HEK293 (cell line): ENCODE measurements around the gene HEG1.

Experiments
- CTCF ChIP-seq: fragments of 450-650 bp; formaldehyde crosslinking; IDR thresholded peaks from 2 replicates; pipeline ENCODE4 v1.5.1; 2016; ENCODE audit warnings: missing biosample characterization, missing genetic modification characterization
- MYNN ChIP-seq: fragments of 450-650 bp; formaldehyde crosslinking; IDR thresholded peaks from 2 replicates; pipeline ENCODE4 v1.5.1; 2016; ENCODE audit warnings: missing biosample characterization, missing genetic modification characterization, borderline replicate concordance
- ZBTB26 ChIP-seq: fragments of 450-650 bp; formaldehyde crosslinking; optimal IDR thresholded peaks from 2 replicates; pipeline ENCODE3; 2016; ENCODE audit warnings: missing biosample characterization, mild to moderate bottlenecking, missing genetic modification characterization
- ZNF114 ChIP-seq: fragments of 450-650 bp; formaldehyde crosslinking; IDR thresholded peaks from 2 replicates; pipeline ENCODE4 v1.5.0; 2017; ENCODE audit warnings: missing biosample characterization, missing genetic modification characterization
- ZNF140 ChIP-seq: fragments of 450-650 bp; formaldehyde crosslinking; IDR thresholded peaks from 2 replicates; pipeline ENCODE4 v1.5.1; 2016; ENCODE audit warnings: missing biosample characterization, missing genetic modification characterization
- ZNF18 ChIP-seq: fragments of 450-650 bp; formaldehyde crosslinking; IDR thresholded peaks from 2 replicates; pipeline ENCODE4 v1.5.1; 2016; ENCODE audit warnings: missing biosample characterization, missing genetic modification characterization
- ZNF221 ChIP-seq: fragments of 450-650 bp; formaldehyde crosslinking; IDR thresholded peaks from 2 replicates; pipeline ENCODE4 v1.5.1; 2017; ENCODE audit warnings: missing biosample characterization, missing genetic modification characterization, borderline replicate concordance
- ZNF274 ChIP-seq, 2 experiments: fragments of 200-500 bp in 1 of 2; fragments of 450-650 bp in 1 of 2; sonication (Bioruptor generic) in 1 of 2; formaldehyde crosslinking in 1 of 2; IDR thresholded peaks; 2 replicates each; pipeline versions ENCODE4 v1.5.1 to v1.6.1; 2014 to 2016; ENCODE audit warnings: borderline replicate concordance in 1 of 2, inconsistent platforms in 1 of 2, low read length in 1 of 2, missing biosample characterization in 1 of 2, missing genetic modification characterization in 1 of 2
- ZNF514 ChIP-seq: fragments of 450-650 bp; formaldehyde crosslinking; IDR thresholded peaks from 2 replicates; pipeline ENCODE4 v1.5.1; 2016; ENCODE audit warnings: missing biosample characterization, missing genetic modification characterization
- ZNF76 ChIP-seq: fragments of 450-650 bp; formaldehyde crosslinking; IDR thresholded peaks from 2 replicates; pipeline ENCODE4; 2016; ENCODE audit warnings: low read depth, missing biosample characterization, missing genetic modification characterization, borderline replicate concordance
- ZNF792 ChIP-seq: fragments of 450-650 bp; formaldehyde crosslinking; IDR thresholded peaks from 2 replicates; pipeline ENCODE4 v1.5.1; 2016; ENCODE audit warnings: missing biosample characterization, missing genetic modification characterization
- TF ChIP-seq, protein P1 (sequence below): fragments of 450-650 bp; formaldehyde crosslinking; IDR thresholded peaks from 2 replicates; pipeline ENCODE4 v1.5.1; 2016; ENCODE audit warnings: missing biosample characterization, missing genetic modification characterization, low read depth
- TF ChIP-seq, protein P2 (sequence below): fragments of 450-650 bp; formaldehyde crosslinking; IDR thresholded peaks from 2 replicates; pipeline ENCODE4 v1.5.1; 2016; ENCODE audit warnings: missing biosample characterization, missing genetic modification characterization, low read depth

DNA sequence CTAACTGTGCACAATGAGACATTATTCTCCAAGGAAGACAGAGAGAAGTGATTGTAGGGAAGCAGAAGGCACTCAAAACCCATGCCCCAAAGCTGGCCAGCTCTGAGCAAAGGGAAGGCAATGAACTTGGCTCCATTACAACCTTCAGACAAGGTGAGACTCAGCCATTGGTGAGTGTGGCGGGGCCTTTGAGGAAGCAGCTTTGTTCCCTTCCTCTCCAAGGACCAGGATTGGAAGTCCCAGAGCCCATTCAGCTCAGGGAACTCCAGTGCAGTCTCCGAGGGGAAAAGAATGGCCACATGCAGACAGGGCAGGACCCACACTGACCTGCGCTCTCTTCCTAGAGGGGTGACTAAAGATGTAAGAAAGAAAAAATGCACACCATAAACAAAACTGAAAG lies 23.1 kb downstream of the HEG1 start:
- TF ChIP-seq ZNF140 (no peak), ZBTB26 (tag by site-specific recombination) (no peak), CTCF (tag by site-specific recombination) (no peak), ZNF18 (tag by site-specific recombination) (no peak), ZNF274 (IDR thresholded peaks at IDR 0.05; ENCODE audit: low read length) (no peak), ZNF274 (tag by site-specific recombination; IDR thresholded peaks at IDR 0.05; ENCODE audit: borderline replicate concordance) (no peak), MYNN (tag by site-specific recombination) (no peak), ZNF114 (tag by site-specific recombination) (no peak), ZNF76 (tag by site-specific recombination) (no peak), ZNF514 (tag by site-specific recombination) (no peak), ZNF221 (tag by site-specific recombination) (no peak), ZNF792 (no peak)
- TF ChIP-seq, protein P1, sequence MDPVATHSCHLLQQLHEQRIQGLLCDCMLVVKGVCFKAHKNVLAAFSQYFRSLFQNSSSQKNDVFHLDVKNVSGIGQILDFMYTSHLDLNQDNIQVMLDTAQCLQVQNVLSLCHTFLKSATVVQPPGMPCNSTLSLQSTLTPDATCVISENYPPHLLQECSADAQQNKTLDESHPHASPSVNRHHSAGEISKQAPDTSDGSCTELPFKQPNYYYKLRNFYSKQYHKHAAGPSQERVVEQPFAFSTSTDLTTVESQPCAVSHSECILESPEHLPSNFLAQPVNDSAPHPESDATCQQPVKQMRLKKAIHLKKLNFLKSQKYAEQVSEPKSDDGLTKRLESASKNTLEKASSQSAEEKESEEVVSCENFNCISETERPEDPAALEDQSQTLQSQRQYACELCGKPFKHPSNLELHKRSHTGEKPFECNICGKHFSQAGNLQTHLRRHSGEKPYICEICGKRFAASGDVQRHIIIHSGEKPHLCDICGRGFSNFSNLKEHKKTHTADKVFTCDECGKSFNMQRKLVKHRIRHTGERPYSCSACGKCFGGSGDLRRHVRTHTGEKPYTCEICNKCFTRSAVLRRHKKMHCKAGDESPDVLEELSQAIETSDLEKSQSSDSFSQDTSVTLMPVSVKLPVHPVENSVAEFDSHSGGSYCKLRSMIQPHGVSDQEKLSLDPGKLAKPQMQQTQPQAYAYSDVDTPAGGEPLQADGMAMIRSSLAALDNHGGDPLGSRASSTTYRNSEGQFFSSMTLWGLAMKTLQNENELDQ (tag by site-specific recombination) = no peak
- TF ChIP-seq, protein P2, sequence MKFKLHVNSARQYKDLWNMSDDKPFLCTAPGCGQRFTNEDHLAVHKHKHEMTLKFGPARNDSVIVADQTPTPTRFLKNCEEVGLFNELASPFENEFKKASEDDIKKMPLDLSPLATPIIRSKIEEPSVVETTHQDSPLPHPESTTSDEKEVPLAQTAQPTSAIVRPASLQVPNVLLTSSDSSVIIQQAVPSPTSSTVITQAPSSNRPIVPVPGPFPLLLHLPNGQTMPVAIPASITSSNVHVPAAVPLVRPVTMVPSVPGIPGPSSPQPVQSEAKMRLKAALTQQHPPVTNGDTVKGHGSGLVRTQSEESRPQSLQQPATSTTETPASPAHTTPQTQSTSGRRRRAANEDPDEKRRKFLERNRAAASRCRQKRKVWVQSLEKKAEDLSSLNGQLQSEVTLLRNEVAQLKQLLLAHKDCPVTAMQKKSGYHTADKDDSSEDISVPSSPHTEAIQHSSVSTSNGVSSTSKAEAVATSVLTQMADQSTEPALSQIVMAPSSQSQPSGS (tag by site-specific recombination) = no peak
